Epithelial cell of proximal tubule (primary cell): ENCODE data around the gene MYO9A. TPM values are rescaled to one million over a fixed set of nuclear protein-coding genes. Genes with fewer than 3 reads are reported as not detected.

Experiments
- DNase-seq: peaks from one replicate; pipeline ENCODE4 v3.0.0-alpha.2; 2011; ENCODE audit warnings: low read depth
- H3K4me3 ChIP-seq: 2 replicates; pipeline ENCODE4 v1.5.1; 2011; ENCODE audit warnings: low read depth, mild to moderate bottlenecking, low read length
- CTCF ChIP-seq: conservative IDR thresholded peaks from 2 replicates; pipeline ENCODE4 v1.5.1; 2012; ENCODE audit warnings: low read depth, mild to moderate bottlenecking, low read length
- total RNA-seq: library from RNA; depleted of rRNA; stranded (reverse); fragments of >200 nt; gene quantifications from 2 replicates; pipeline ENCODE4 v1.2.3, GENCODE V29; 2015

Gene MYO9A
- total RNA-seq, 1 donor from 2014 or later: 18.1 TPM

DNA sequence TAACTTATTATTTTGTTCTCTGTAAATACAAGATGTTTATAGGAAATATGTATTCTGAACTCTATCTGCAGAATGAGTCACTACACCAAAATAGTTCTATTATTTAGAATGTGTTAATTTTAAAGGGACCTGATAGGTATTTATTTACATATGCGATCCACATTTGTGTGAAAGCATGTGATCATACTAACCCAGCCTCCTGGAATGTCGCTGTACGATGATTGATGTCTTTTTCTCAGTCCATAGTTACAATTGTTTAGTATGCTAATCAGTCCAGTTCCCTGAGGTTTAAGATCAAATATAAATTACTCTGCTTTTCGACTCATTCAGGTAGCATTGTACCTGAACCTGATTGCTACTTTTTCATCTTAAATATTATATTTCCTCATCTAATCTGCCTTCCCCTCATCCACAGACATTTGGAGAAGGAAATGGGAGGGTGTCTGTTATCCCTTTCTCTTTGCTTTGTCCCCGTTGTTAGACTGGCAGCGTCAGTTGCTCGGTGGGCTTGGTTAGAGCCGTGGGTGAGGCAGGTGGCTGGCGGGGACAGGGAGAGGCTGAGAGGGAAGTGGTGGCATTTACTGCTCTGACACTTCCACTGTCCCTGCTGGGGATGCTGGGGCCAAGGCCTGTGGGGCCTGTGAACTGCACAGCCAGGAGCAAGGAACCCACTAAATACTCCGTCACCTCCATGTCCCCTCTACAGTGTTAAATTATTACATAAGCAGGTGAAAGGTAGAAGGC lies 335.4 kb downstream of the MYO9A start:
- no peak overlapping the region for H3K4me3 ChIP-seq
- TF ChIP-seq CTCF: no peak
- no peak for DNase-seq

DNA sequence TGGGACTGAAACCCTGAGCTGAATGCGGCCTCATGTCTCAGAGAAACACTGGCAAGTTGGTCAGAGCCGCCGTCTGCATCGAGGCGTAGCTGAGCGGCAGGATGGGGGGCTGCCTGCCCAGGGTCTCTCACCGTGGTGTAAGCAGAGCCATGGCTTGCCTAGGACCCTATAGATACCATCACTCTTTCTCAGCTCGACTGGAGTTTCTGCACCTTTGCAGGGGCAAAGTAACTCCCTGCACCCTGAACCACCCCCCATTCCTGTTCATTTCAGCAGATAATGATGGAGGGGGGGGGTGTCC lies 336.0 kb downstream of the MYO9A start:
- no peak overlapping the region for H3K4me3 ChIP-seq
- no peak for TF ChIP-seq CTCF

DNA sequence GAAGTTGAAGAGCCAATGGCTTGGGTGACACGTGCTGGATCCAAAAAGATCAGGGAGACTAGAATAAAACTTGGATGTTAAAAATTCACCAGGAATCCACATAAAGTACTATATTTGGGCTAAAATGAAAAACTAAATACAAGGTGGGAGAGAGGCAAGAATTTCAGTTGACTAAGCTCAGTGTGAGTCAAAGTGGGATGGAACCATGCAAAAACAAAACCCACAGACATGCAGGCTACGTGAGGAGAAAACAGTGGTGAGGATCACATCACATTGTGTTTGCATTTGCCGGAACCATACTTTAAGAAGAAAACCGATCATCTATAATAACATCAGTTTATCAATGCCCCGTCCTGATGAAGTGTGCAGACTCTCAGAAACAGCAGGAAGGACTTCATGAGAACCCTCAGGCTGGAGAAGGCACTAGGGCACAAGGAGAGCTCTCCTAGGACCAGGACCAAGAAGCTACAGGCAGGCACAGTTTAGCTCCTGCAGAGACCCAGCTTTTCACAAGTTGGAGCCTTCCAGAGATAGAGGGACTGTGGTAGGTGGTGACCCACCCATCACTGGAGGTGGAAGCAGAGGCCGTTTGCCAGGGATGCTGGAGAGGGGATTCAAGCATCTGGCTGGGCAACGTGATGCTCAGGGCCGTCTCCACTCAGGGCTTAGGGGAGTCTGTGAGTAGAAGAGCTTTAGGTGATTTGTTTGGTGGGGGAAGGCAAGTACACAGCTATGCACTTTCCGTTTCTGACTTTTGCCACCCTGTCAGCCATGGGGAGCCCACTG lies 336.6 kb downstream of the MYO9A start:
- TF ChIP-seq CTCF: no peak
- DNase-seq: no peak
- H3K4me3 ChIP-seq: no peak overlapping the region

More for the DNA sequence above, 336.0 kb downstream of the MYO9A start:
- DNase-seq: no peak

- no peak overlapping the region for H3K4me3 ChIP-seq
- peak; percentile 79 for TF ChIP-seq CTCF
- no peak for DNase-seq
Measured at GRCh38 chr15:71780115-71780976, 337.6 kb downstream of the MYO9A start.

DNA sequence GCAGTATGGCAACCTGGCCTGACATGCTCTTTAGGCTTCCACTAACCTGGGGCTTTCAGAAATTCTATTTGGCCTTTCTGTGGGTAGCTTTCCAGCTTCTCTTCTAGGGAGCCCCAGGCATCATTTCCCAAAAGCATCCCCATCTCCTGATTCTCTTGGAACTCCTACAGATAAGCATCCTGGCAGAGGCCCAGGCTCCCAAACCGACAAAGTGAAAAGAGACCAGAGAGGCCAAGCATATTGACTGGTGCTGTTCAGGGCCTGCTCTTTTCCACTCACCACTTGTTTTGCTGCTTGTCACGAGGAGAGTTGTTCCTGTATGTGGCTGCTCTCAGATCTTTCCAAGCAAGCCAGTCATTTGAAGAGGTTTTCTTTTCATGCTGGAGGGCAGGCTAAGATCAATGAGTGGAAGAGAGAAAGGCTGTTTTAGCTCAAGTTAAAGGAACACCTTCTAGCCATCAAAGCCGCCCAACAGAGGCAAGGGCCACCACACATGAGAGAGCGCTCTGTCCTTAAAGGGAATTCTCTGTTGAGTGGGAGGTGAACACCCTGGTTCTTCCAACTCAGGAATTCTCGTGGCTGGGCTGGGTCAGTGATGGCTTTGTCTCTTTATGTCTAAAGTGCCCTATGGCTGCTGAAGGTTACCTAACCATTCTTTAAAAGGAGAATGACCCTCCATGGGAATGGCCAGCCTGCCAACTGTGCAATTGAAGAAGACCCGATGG lies 338.7 kb downstream of the MYO9A start:
- DNase-seq: no peak
- H3K4me3 ChIP-seq: no peak overlapping the region
- TF ChIP-seq CTCF: no peak

DNA sequence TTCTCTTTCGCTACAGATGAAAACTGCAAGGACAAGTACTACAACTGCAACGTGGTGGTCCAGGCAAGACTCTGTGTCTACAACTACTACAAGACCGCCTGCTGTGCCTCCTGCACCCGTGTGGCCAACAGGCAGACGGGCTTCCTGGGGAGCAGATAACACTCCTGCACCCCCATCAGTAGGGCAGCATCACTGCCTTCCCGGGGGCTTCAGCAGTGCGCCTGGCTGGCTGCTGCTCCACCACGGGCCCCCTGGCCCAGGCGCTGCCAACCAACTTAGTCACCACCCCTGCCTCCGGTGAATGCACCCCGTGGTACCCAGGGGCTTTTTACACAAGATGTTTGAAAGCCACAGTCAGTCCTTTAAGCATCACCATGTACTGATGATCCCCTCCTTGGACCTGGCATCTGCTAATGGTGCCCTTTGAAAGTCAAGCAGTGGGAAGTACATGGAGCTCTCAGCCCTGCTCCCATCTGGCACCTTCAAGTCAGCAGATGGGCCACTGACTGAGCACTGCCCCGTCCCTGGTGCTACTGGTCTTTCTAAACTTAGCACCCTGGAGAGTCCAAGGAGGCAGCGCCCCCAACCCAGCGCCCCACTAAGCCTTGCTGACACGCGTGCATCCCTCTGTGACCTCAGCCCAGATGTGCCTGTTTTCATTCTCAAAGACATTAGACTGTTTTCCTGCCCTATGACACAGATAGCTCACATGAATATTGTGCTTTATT lies 340.6 kb downstream of the MYO9A start:
- no peak for DNase-seq
- H3K4me3 ChIP-seq: no peak overlapping the region
- TF ChIP-seq CTCF: no peak
